ENCODE data around the gene NPLOC4. TPM values are rescaled to one million over a fixed set of nuclear protein-coding genes. Genes with fewer than 3 reads are reported as not detected.
A peak's percentile ranks its signal among the peaks of the same experiment; 100 is the strongest.

The NPLOC4 gene
- total and polyA plus RNA-seq, 9 of the 15 experiments (the other 6 are each of a cell fraction or from before 2014, with no cell fraction given) = 1.5 to 116 (median 64.5) TPM

DNA sequence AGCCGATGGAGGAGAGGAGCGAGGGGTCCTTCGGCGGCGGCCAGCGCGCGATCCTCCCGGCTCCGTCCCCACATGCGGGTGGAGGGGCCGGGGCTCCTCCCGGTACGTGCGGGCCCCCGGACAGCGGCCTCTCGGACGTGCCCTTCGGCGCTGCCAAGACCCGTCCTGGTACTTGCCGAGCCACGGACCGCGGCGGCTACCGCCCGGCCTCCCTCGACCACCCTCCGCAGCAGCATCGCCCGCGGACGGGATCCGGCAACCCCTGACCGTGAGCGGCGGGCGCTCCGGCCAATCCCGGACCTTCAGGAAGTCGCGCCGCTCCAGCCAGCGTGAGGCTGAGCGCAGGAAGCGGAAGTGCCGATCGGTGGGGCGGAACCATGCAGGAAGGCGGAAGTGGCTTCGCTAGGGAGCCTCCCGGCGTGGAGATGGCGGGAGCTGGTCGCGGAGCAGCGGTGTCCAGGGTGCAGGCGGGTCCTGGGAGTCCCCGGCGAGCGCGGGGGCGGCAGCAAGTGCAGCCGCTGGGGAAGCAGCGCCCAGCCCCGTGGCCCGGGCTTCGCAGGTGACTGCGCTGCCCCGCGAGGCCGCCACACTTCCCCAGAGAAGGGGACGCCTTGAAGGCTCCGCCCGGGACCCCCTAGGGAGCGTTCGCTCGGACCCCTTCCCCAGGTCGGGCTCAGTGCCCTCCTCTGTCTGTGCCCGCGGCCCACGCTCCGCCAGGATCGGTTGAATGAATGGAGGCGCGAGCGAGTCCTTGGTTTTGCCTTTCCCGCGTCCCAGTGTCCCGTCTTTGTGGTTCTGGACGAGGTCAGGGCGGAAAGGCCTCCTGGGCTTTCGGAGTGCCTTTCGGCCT, 29.7 kb upstream of the NPLOC4 start, which contains the start of the genes CCDC137 and OXLD1 (continued):
- TF ChIP-seq, protein P1, sequence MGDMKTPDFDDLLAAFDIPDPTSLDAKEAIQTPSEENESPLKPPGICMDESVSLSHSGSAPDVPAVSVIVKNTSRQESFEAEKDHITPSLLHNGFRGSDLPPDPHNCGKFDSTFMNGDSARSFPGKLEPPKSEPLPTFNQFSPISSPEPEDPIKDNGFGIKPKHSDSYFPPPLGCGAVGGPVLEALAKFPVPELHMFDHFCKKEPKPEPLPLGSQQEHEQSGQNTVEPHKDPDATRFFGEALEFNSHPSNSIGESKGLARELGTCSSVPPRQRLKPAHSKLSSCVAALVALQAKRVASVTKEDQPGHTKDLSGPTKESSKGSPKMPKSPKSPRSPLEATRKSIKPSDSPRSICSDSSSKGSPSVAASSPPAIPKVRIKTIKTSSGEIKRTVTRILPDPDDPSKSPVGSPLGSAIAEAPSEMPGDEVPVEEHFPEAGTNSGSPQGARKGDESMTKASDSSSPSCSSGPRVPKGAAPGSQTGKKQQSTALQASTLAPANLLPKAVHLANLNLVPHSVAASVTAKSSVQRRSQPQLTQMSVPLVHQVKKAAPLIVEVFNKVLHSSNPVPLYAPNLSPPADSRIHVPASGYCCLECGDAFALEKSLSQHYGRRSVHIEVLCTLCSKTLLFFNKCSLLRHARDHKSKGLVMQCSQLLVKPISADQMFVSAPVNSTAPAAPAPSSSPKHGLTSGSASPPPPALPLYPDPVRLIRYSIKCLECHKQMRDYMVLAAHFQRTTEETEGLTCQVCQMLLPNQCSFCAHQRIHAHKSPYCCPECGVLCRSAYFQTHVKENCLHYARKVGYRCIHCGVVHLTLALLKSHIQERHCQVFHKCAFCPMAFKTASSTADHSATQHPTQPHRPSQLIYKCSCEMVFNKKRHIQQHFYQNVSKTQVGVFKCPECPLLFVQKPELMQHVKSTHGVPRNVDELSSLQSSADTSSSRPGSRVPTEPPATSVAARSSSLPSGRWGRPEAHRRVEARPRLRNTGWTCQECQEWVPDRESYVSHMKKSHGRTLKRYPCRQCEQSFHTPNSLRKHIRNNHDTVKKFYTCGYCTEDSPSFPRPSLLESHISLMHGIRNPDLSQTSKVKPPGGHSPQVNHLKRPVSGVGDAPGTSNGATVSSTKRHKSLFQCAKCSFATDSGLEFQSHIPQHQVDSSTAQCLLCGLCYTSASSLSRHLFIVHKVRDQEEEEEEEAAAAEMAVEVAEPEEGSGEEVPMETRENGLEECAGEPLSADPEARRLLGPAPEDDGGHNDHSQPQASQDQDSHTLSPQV (IDR thresholded peaks at IDR 0.05) = no peak
- TF ChIP-seq RAD21 (CRISPR knock-in tag; conservative IDR thresholded peaks at IDR 0.05 in 1 of 2, IDR thresholded peaks at IDR 0.05 in 1 of 2) (no peak), KLF13 (tag; IDR thresholded peaks at IDR 0.05; ENCODE audit: borderline replicate concordance, low read depth) (no peak), TAF15 (IDR thresholded peaks at IDR 0.05; ENCODE audit: low read depth, low read length) (no peak), ZBTB1 (CRISPR knock-in tag; IDR thresholded peaks at IDR 0.05; ENCODE audit: borderline replicate concordance, low read depth) (no peak; the same call in none of the 2 replicates), FOXK1 (CRISPR knock-in tag; IDR thresholded peaks at IDR 0.05; ENCODE audit: borderline replicate concordance) (no peak), ZNF140 (CRISPR knock-in tag; IDR thresholded peaks at IDR 0.05) (no peak), HIVEP1 (CRISPR knock-in tag; IDR thresholded peaks at IDR 0.05) (no peak), ETV6 (IDR thresholded peaks at IDR 0.05; ENCODE audit: borderline replicate concordance in 1 of 2, low read depth in 2 of 2, low read length in 1 of 2) (peak; percentile 53 to 74; a peak in 2 of 4 replicates), ETV6 (CRISPR knock-in tag; IDR thresholded peaks at IDR 0.05; ENCODE audit: borderline replicate concordance) (no peak), DIDO1 (tag; IDR thresholded peaks at IDR 0.05; ENCODE audit: low read depth) (no peak), MBD2 (IDR thresholded peaks at IDR 0.05; ENCODE audit: borderline replicate concordance, low read depth) (peak; percentile 95)
- TF ChIP-seq, protein P2, sequence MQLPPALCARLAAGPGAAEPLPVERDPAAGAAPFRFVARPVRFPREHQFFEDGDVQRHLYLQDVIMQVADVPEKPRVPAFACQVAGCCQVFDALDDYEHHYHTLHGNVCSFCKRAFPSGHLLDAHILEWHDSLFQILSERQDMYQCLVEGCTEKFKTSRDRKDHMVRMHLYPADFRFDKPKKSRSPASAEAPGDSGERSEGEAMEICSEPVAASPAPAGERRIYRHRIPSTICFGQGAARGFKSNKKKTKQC (CRISPR knock-in tag; IDR thresholded peaks at IDR 0.05) = peak; percentile 47
- TF ChIP-seq, protein P3, sequence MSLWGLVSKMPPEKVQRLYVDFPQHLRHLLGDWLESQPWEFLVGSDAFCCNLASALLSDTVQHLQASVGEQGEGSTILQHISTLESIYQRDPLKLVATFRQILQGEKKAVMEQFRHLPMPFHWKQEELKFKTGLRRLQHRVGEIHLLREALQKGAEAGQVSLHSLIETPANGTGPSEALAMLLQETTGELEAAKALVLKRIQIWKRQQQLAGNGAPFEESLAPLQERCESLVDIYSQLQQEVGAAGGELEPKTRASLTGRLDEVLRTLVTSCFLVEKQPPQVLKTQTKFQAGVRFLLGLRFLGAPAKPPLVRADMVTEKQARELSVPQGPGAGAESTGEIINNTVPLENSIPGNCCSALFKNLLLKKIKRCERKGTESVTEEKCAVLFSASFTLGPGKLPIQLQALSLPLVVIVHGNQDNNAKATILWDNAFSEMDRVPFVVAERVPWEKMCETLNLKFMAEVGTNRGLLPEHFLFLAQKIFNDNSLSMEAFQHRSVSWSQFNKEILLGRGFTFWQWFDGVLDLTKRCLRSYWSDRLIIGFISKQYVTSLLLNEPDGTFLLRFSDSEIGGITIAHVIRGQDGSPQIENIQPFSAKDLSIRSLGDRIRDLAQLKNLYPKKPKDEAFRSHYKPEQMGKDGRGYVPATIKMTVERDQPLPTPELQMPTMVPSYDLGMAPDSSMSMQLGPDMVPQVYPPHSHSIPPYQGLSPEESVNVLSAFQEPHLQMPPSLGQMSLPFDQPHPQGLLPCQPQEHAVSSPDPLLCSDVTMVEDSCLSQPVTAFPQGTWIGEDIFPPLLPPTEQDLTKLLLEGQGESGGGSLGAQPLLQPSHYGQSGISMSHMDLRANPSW (CRISPR knock-in tag; IDR thresholded peaks at IDR 0.05) = no peak
- TF ChIP-seq, protein P4, sequence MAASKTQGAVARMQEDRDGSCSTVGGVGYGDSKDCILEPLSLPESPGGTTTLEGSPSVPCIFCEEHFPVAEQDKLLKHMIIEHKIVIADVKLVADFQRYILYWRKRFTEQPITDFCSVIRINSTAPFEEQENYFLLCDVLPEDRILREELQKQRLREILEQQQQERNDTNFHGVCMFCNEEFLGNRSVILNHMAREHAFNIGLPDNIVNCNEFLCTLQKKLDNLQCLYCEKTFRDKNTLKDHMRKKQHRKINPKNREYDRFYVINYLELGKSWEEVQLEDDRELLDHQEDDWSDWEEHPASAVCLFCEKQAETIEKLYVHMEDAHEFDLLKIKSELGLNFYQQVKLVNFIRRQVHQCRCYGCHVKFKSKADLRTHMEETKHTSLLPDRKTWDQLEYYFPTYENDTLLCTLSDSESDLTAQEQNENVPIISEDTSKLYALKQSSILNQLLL (CRISPR knock-in tag; IDR thresholded peaks at IDR 0.05; ENCODE audit: borderline replicate concordance) = no peak

Measured in K562 (cell line).